HEK293T (cell line): Measurements from ENCODE around the gene UBE2E2.

Source experiments
- CTCF ChIA-PET: fragments of 350-600 bp; formaldehyde crosslinking; extraction: SDS; loops from one replicate; lab custom pipeline; 2021; ENCODE audit warnings: antibody characterized with exemption, inconsistent platforms; lab: Yijun Ruan, JAX
- POLR2A ChIA-PET: fragments of 350-600 bp; formaldehyde crosslinking; extraction: SDS; loops from one replicate; lab custom pipeline; 2020; ENCODE audit warnings: antibody characterized with exemption, inconsistent platforms; lab: Yijun Ruan, JAX
- DNase-seq: peaks from one replicate; pipeline ENCODE4 v3.0.0; 2012; ENCODE audit warnings: mixed read lengths; ENCODE audit errors: extremely low spot score
- ARNT ChIP-seq: fragments of 450-650 bp; IDR thresholded peaks from 2 replicates; pipeline ENCODE4 v1.6.1; 2017; ENCODE audit warnings: mild to moderate bottlenecking
- BHLHE40 ChIP-seq: fragments of 450-650 bp; IDR thresholded peaks from 2 replicates; pipeline ENCODE4 v1.6.1; 2016; ENCODE audit warnings: mild to moderate bottlenecking, moderate library complexity, borderline replicate concordance
- CTBP1 ChIP-seq: fragments of 450-650 bp; IDR thresholded peaks from 2 replicates; pipeline ENCODE4 v1.6.1; 2016; ENCODE audit warnings: borderline replicate concordance
- ELF4 ChIP-seq: fragments of 450-650 bp; IDR thresholded peaks from 2 replicates; pipeline ENCODE4 v1.6.1; 2017; ENCODE audit warnings: antibody characterized with exemption
- FOXA1 ChIP-seq: fragments of 450-650 bp; IDR thresholded peaks from 2 replicates; pipeline ENCODE4 v1.6.1; 2016; ENCODE audit warnings: mild to moderate bottlenecking
- FOXK2 ChIP-seq: fragments of 450-650 bp; IDR thresholded peaks from 2 replicates; pipeline ENCODE4 v1.6.1; 2016; ENCODE audit warnings: mild to moderate bottlenecking
- FOXM1 ChIP-seq: fragments of 450-650 bp; IDR thresholded peaks from 2 replicates; pipeline ENCODE4 v1.6.1; 2017; ENCODE audit warnings: mild to moderate bottlenecking, borderline replicate concordance
- HDGF ChIP-seq: fragments of 450-650 bp; IDR thresholded peaks from 2 replicates; pipeline ENCODE4 v1.6.1; 2017; ENCODE audit warnings: antibody characterized with exemption, borderline replicate concordance
- L3MBTL2 ChIP-seq: fragments of 450-650 bp; conservative IDR thresholded peaks from 2 replicates; pipeline ENCODE4 v1.6.1; 2016; ENCODE audit warnings: mild to moderate bottlenecking
- LEF1 ChIP-seq: fragments of 450-650 bp; IDR thresholded peaks from 2 replicates; pipeline ENCODE4 v1.6.1; 2017; ENCODE audit warnings: mild to moderate bottlenecking, borderline replicate concordance
- NFRKB ChIP-seq: fragments of 450-650 bp; IDR thresholded peaks from 2 replicates; pipeline ENCODE4 v1.6.1; 2016; ENCODE audit warnings: mild to moderate bottlenecking, moderate library complexity
- SP1 ChIP-seq: fragments of 450-650 bp; IDR thresholded peaks from 2 replicates; pipeline ENCODE4 v1.6.1; 2017
- SUZ12 ChIP-seq: fragments of 450-650 bp; IDR thresholded peaks from 2 replicates; pipeline ENCODE4 v1.6.1; 2016; ENCODE audit warnings: mild to moderate bottlenecking
- TARDBP ChIP-seq: fragments of 450-650 bp; IDR thresholded peaks from 2 replicates; pipeline ENCODE4 v1.6.1; 2016
- ZNF384 ChIP-seq: fragments of 450-650 bp; IDR thresholded peaks from 2 replicates; pipeline ENCODE4 v1.6.1; 2016
- TF ChIP-seq, protein P1 (sequence below): fragments of 450-650 bp; IDR thresholded peaks from 2 replicates; pipeline ENCODE4 v1.6.1; 2016

Gene UBE2E2

DNA sequence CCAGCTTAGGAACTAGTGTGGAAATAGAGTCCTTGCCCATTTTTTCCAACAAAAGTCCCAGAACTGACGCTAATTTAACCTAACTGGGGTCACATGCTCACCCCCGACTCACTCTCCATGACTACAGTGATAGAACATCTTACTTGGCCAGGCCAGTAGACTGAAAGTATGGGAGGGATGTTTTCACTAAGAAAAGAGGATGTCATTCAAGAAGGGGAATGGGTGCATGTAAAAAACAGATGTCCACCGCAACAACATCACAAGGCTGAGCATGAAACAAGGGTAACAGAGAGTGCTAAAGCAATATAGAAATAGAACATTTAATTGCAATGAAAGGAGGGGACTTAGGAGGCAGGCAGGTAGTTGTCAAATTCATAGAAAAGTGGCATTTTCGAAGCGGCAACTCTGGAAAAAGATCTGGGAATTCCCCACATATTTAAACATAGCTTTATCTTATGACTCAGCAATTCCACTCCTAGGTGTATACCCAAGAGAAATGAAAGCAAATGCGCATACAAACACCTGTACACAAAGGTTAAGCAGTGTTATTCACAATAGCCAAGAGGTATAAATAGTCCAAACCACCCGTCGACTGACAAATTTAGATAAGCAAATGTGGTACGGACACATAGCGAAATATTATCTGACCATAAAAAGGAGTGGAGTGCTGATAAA is 41.1 kb upstream of the UBE2E2 start:
- ChIA-PET POLR2A (no interaction called here), CTCF (no interaction called here)
- no peak for DNase-seq
- no peak for TF ChIP-seq CTBP1
- TF ChIP-seq BHLHE40: no peak
- no peak for TF ChIP-seq NFRKB
- no peak for TF ChIP-seq SP1
- TF ChIP-seq ARNT: no peak
- no peak for TF ChIP-seq L3MBTL2
- no peak for TF ChIP-seq FOXK2
- TF ChIP-seq LEF1: no peak
- no peak for TF ChIP-seq FOXM1
- no peak for TF ChIP-seq TARDBP

DNA sequence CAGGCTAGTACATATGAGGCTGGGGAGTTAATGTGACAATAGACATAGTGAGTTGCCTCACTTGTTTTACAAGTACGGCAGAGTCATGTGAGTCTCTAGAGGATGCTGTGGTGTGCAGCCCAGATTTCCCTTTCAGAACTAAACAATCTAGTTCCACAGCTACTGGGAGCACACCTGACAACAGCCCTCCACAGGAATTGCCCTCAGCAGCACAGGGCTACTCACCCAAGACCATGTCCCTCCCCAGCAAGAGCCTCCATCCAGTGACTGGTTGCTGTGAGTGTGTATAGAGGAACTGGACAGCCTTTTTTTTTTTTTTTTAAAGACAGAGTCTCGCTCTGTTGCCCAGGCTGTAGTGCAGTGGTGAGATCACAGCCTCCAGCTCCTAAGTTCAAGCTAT is 40.2 kb upstream of the UBE2E2 start:
- ChIA-PET POLR2A (no interaction called here), CTCF (interaction anchor here (0.7 kb wide), 1 partner anchor 44 kb away, joined by 4 read pairs; no protein-coding TSS in a partner anchor)
- DNase-seq: no peak

DNA sequence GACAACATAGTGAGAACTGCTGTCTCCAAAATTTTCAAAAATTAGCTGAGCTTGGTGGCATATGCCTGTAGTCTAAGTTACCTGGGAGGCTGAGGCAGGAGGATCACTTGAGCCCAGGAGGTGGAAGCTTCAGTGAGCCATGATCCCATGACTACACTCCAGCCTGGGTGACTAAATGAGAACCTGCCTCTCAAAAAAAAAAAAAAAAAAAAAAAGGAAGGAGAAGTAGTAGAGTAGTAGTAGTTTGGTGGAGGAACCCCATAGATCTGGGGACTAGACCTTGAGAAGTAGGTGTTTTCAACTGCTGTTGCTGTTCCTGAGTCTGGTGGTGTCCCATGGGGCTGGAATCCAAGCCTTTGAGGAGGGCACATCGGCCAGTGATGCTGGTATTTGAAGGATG is 38.4 kb upstream of the UBE2E2 start:
- POLR2A ChIA-PET: interaction anchor here (1.0 kb wide), 1 partner anchor 10 kb away, joined by 3 read pairs; no protein-coding TSS in a partner anchor
- no peak for TF ChIP-seq BHLHE40
- TF ChIP-seq HDGF: no peak
- TF ChIP-seq LEF1: no peak
- CTCF ChIA-PET: no interaction called here
- DNase-seq: no peak

More for the DNA sequence above, 40.2 kb upstream of the UBE2E2 start:
- TF ChIP-seq FOXM1 (no peak), SUZ12 (no peak), ELF4 (no peak), BHLHE40 (no peak), FOXA1 (no peak), ARNT (no peak), CTBP1 (no peak), FOXK2 (no peak), ZNF384 (no peak)

DNA sequence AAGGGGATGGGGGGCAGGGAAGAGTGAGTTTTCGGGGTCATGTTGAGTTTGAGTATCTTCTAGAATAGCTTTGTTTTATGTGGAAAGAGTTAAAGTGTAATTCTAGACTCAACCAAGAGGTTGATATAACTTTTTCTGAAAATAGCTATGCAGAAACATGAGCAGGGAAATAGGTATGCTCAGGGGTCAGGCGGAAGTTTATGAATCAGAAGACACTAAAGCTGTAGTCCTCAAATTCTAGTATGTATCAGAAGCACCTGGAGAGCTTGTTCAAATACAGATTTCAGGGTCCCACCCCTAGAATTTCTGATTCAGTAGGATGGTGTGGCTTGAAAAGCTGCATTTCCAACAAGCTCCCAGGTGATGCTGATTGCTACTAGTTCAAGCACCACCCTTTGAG is 37.6 kb upstream of the UBE2E2 start:
- DNase-seq: no peak
- ChIA-PET CTCF (interaction anchor here (0.5 kb wide), 1 partner anchor 205 kb away, joined by 3 read pairs; no protein-coding TSS in a partner anchor), POLR2A (interaction anchor here (1.0 kb wide), 1 partner anchor 9 kb away, joined by 3 read pairs; no protein-coding TSS in a partner anchor)
- no peak for TF ChIP-seq HDGF
- no peak for TF ChIP-seq FOXM1
- no peak for TF ChIP-seq CTBP1
- TF ChIP-seq SP1: no peak
- no peak for TF ChIP-seq ARNT
- TF ChIP-seq ELF4: no peak
- no peak for TF ChIP-seq NFRKB
- TF ChIP-seq LEF1: no peak
- TF ChIP-seq BHLHE40: no peak
- no peak for TF ChIP-seq SUZ12
- no peak for TF ChIP-seq ZNF384

DNA sequence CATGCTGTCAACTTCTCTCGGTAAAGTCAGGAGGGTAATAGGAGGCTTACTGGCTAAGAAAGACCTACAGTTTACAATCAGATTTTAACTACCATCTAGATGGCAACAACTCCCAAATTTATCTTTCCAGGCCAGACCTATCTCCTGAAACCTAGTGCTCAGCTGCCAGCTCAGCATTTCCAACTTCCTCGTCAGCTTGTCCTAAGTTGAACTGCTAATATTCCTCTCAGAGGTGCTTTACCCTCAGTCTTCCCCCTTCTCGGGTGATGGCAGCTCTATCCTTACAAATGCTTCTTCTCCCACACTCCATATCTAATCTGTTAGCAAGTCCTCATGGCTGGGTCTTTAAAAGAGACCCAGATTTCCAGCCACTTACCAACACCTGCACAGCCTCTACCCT is 36.9 kb upstream of the UBE2E2 start:
- no peak for DNase-seq
- CTCF ChIA-PET: interaction anchor here (0.5 kb wide), 1 partner anchor 206 kb away, joined by 3 read pairs; no protein-coding TSS in a partner anchor

DNA sequence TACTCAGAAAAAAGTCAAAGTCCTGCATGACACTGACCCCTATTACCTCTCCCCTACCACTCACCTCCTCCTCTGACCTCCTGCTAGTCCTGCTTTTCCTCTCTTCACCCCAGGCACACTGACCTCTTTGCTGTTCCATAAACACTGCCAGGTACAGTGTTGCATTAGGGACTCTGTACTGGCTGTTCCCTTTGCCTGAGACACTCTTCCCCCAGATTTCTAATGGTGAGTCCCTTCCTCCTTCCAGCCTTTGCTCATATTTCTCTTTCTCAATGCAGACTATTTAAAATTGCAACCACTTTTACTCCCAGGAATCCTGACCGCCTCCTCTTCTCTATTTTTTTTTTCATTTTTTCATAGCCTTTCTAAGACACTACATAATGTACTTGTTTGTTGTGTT is 36.3 kb upstream of the UBE2E2 start:
- no peak for TF ChIP-seq CTBP1
- TF ChIP-seq FOXK2: no peak
- TF ChIP-seq TARDBP: no peak
- no peak for TF ChIP-seq FOXA1
- TF ChIP-seq ARNT: no peak
- TF ChIP-seq FOXM1: no peak
- TF ChIP-seq BHLHE40: no peak
- no peak for TF ChIP-seq HDGF
- no peak for TF ChIP-seq SP1
- no peak for TF ChIP-seq LEF1
- ChIA-PET CTCF (no interaction called here), POLR2A (no interaction called here)

More for the DNA sequence above, 36.9 kb upstream of the UBE2E2 start:
- POLR2A ChIA-PET: no interaction called here
- TF ChIP-seq NFRKB: no peak
- no peak for TF ChIP-seq SUZ12
- no peak for TF ChIP-seq FOXK2
- no peak for TF ChIP-seq LEF1
- no peak for TF ChIP-seq SP1
- TF ChIP-seq FOXM1: no peak
- TF ChIP-seq CTBP1: no peak
- TF ChIP-seq ZNF384: no peak
- no peak for TF ChIP-seq ARNT
- TF ChIP-seq, protein P1, sequence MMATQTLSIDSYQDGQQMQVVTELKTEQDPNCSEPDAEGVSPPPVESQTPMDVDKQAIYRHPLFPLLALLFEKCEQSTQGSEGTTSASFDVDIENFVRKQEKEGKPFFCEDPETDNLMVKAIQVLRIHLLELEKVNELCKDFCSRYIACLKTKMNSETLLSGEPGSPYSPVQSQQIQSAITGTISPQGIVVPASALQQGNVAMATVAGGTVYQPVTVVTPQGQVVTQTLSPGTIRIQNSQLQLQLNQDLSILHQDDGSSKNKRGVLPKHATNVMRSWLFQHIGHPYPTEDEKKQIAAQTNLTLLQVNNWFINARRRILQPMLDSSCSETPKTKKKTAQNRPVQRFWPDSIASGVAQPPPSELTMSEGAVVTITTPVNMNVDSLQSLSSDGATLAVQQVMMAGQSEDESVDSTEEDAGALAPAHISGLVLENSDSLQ: no peak

DNA sequence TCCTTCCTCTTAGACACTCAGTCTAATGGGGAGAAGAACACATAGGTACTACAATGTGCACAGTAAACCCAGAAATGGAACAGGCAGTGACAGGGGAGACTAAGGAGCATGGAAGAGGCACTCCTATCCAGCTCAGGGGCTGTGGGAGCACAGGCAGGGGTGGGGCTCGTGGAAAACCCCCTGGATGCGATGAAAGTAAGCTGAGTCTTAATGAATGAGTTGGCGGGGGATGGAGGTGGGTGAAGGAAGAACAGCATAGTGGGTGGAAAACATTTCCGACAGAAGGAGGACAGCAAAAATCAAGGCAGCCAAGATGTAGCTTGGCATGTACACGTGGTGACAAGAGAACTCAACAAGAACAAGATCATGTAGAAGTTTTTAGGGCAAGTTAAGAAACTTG is 33.6 kb upstream of the UBE2E2 start:
- POLR2A ChIA-PET: no interaction called here
- CTCF ChIA-PET: no interaction called here

More for the DNA sequence above, 36.3 kb upstream of the UBE2E2 start:
- no peak for DNase-seq

More for the DNA sequence above, 33.6 kb upstream of the UBE2E2 start:
- TF ChIP-seq ELF4: no peak
- no peak for TF ChIP-seq HDGF
- TF ChIP-seq CTBP1: no peak
- TF ChIP-seq FOXA1: no peak
- TF ChIP-seq, protein P1: no peak
- TF ChIP-seq FOXK2: no peak
- TF ChIP-seq FOXM1: no peak
- DNase-seq: no peak
